Osteoblast (primary cell): ENCODE data around the gene VSX2. TPM values are rescaled to one million over a fixed set of nuclear protein-coding genes. Genes with fewer than 3 reads are reported as not detected.

Source experiments
- DNase-seq: peaks from one replicate; pipeline ENCODE4 v3.0.0; 2011; ENCODE audit warnings: low spot score, mixed read lengths; ENCODE audit not compliant: insufficient read length; ENCODE audit errors: missing footprints
- H2AFZ ChIP-seq: 2 replicates; pipeline ENCODE4 v1.6.0; 2011; ENCODE audit warnings: mild to moderate bottlenecking, low read length
- H3K27ac ChIP-seq: 2 replicates; pipeline ENCODE4 v1.5.1; 2011; ENCODE audit warnings: mild to moderate bottlenecking, low read depth, low read length, moderate library complexity
- H3K27me3 ChIP-seq: 2 replicates; pipeline ENCODE4 v1.6.0; 2012; ENCODE audit warnings: mild to moderate bottlenecking, control low read depth, inconsistent platforms, low read length, moderate library complexity; ENCODE audit not compliant: insufficient read depth
- H3K36me3 ChIP-seq: 2 replicates; pipeline ENCODE4 v1.5.1; 2011; ENCODE audit warnings: mild to moderate bottlenecking, low read length, control low read depth, moderate library complexity; ENCODE audit not compliant: insufficient read depth
- H3K4me1 ChIP-seq: 2 replicates; pipeline ENCODE4 v1.5.1; 2011; ENCODE audit warnings: mild to moderate bottlenecking, low read length, control low read depth, moderate library complexity; ENCODE audit not compliant: insufficient read depth
- H3K4me2 ChIP-seq: 2 replicates; pipeline ENCODE4 v1.6.0; 2011; ENCODE audit warnings: mild to moderate bottlenecking, low read length; ENCODE audit not compliant: insufficient read depth
- H3K4me3 ChIP-seq: fragments of 200-600 bp; sonication (generic); 3 replicates; pipeline ENCODE4 v1.5.1; 2012; ENCODE audit warnings: mild to moderate bottlenecking, low read length, inconsistent platforms; ENCODE audit not compliant: insufficient read depth
- H3K79me2 ChIP-seq: 2 replicates; pipeline ENCODE4 v1.6.0; 2012; ENCODE audit warnings: mild to moderate bottlenecking, low read length, control low read depth, inconsistent platforms; ENCODE audit not compliant: insufficient read depth
- H3K9me3 ChIP-seq: 2 replicates; pipeline ENCODE4 v1.5.1; 2011; ENCODE audit warnings: low read depth, low read length, control low read depth
- H4K20me1 ChIP-seq: 2 replicates; pipeline ENCODE4 v1.6.0; 2012; ENCODE audit warnings: mild to moderate bottlenecking, low read length, control low read depth; ENCODE audit not compliant: insufficient read depth
- total RNA-seq: library from RNA; depleted of rRNA; stranded (reverse); fragments of >200 nt; gene quantifications from 2 replicates; pipeline ENCODE4 v1.2.3, GENCODE V29; 2012
- TF ChIP-seq, protein P1 (sequence below): IDR thresholded peaks from 2 replicates; pipeline ENCODE4 v1.5.1; 2011; ENCODE audit warnings: mild to moderate bottlenecking, low read depth, low read length, moderate library complexity; ENCODE audit errors: extremely low read depth

VSX2 gene
- total RNA-seq, 1 donor, result not detected

GRCh38 chr14:74297986-74298385 lies 58.7 kb downstream of the VSX2 start:
- Histone ChIP-seq H3K27me3 (no peaks in the 10 kb centered on the region), H3K27ac (no peak overlapping the region), H2AFZ (no peak overlapping the region), H4K20me1 (peaks cover 13% of the 10 kb centered on the region), H3K79me2 (peaks cover 31% of the 10 kb centered on the region), H3K9me3 (no peaks in the 10 kb centered on the region), H3K4me3 (no peak overlapping the region), H3K4me1 (peaks cover 13% of the 10 kb centered on the region), H3K36me3 (peaks cover 14% of the 10 kb centered on the region), H3K4me2 (no peak overlapping the region)
- no peak for DNase-seq
- TF ChIP-seq, protein P1, sequence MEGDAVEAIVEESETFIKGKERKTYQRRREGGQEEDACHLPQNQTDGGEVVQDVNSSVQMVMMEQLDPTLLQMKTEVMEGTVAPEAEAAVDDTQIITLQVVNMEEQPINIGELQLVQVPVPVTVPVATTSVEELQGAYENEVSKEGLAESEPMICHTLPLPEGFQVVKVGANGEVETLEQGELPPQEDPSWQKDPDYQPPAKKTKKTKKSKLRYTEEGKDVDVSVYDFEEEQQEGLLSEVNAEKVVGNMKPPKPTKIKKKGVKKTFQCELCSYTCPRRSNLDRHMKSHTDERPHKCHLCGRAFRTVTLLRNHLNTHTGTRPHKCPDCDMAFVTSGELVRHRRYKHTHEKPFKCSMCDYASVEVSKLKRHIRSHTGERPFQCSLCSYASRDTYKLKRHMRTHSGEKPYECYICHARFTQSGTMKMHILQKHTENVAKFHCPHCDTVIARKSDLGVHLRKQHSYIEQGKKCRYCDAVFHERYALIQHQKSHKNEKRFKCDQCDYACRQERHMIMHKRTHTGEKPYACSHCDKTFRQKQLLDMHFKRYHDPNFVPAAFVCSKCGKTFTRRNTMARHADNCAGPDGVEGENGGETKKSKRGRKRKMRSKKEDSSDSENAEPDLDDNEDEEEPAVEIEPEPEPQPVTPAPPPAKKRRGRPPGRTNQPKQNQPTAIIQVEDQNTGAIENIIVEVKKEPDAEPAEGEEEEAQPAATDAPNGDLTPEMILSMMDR, result no peak

- no peak overlapping the region for H3K4me2 ChIP-seq
- H3K27ac ChIP-seq, result no peak overlapping the region
- peaks cover 33% of the 10 kb centered on the region for H3K79me2 ChIP-seq
- H3K4me1 ChIP-seq, result peaks cover 15% of the 10 kb centered on the region
- H2AFZ ChIP-seq, result peak overlapping the region; percentile 52
- H3K4me3 ChIP-seq, result no peak overlapping the region
- no peaks in the 10 kb centered on the region for H3K9me3 ChIP-seq
- H3K27me3 ChIP-seq, result no peaks in the 10 kb centered on the region
- TF ChIP-seq, protein P1, result no peak
- H4K20me1 ChIP-seq, result peaks cover 9% of the 10 kb centered on the region
- DNase-seq, result no peak
- H3K36me3 ChIP-seq, result peaks cover 11% of the 10 kb centered on the region
Observed at GRCh38 chr14:74299061-74299545, 59.9 kb downstream of the VSX2 start.

DNA sequence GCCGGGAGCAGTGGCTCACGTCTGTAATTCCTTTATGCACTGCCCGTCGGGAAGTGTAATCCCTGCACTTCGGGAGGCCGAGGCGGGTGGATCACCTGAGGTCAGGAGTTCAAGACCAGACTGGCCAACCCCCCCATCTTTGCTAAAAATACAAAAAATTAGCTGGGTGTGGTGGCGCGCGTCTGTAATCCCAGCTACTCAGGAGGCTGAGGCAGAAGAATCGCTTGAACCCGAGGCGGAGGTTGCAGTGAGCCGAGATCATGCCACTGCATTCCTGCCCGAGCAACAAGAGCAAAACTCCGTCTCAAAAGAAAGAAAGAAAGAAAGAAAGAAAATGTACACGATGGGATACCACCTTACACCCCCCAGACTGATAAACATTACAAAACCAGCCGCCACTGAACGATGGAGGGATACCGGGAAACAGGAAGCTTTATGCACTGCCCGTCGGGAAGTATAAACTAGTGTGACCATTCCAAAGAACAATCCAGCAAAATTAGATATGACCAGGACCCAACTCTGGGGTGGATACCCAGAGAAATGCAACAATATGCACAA lies 62.4 kb downstream of the VSX2 start:
- peaks cover 6% of the 10 kb centered on the region for H3K36me3 ChIP-seq
- H3K4me3 ChIP-seq, result peak overlapping the region; percentile 97
- H3K27ac ChIP-seq, result peak overlapping the region; percentile 74
- peaks cover 9% of the 10 kb centered on the region for H4K20me1 ChIP-seq
- no peaks in the 10 kb centered on the region for H3K9me3 ChIP-seq
- peaks cover 33% of the 10 kb centered on the region for H3K79me2 ChIP-seq
- TF ChIP-seq, protein P1, result no peak
- H2AFZ ChIP-seq, result peak overlapping the region; percentile 96
- no peak for DNase-seq
- H3K4me2 ChIP-seq, result peak overlapping the region; percentile 99
- no peaks in the 10 kb centered on the region for H3K27me3 ChIP-seq
- H3K4me1 ChIP-seq, result peaks cover 15% of the 10 kb centered on the region

GRCh38 chr14:74302152-74302628 lies 62.9 kb downstream of the VSX2 start:
- Histone ChIP-seq H3K27ac (peak overlapping the region; percentile 74), H3K4me1 (peaks cover 15% of the 10 kb centered on the region), H3K4me3 (peak overlapping the region; percentile 97), H3K9me3 (no peaks in the 10 kb centered on the region), H3K4me2 (peak overlapping the region; percentile 99), H3K79me2 (peaks cover 33% of the 10 kb centered on the region), H4K20me1 (peaks cover 9% of the 10 kb centered on the region), H3K36me3 (peaks cover 6% of the 10 kb centered on the region), H2AFZ (peak overlapping the region; percentile 96), H3K27me3 (no peaks in the 10 kb centered on the region)
- TF ChIP-seq, protein P1, result peak; percentile 69
- DNase-seq, result peak; percentile 90
